RCC 7860 (cell line): Measurements from ENCODE around the gene RRAGD.

Experiments used
- DNase-seq: peaks from one replicate; pipeline ENCODE4 v3.0.0-alpha.2; 2015; ENCODE audit warnings: low spot score
- FAIRE-seq: peaks from 2 replicates; lab custom pipeline; 2012; peaks lifted over from hg19 to GRCh38; lab: Jason Lieb, UNC

Gene RRAGD

DNA sequence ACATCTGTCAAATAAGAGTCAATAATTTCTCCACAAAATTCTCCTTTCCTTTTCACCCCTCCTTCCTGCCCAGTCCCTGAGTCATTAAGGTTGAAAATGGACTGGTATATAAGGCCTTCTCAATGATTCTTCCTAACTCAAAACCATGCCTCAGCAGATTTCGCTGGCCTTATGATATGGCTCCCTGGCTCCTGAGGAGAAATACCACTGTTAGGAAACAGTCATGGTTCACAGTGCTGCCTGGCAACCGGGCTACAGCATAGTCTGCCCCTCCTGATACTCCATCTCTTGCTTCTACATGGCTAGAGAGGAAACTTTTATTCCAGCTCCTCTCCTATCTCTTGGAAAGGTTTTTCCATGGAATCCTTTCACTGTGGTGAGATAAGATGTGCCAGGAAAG, 64.2 kb downstream of the RRAGD start:
- peak; percentile 29 for DNase-seq

DNA sequence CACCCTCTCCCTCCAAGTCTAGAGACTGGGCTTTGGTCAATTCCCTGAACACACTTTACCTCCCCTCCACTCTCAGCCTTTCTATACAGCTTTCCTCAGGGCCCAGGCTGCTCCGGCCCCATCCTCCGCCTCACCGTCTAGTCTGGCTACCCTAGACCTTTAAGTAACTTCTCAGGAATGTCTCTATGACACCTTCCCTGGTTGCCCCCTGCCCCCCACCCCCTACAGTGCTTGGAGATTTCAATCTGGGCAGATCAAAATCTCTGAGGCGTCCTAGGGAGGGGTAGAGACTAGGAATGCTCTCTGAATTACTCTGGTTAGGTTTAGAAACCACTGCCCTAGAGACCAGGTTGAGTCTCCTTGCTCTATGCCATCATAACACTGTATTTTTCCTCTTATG, 65.6 kb downstream of the RRAGD start:
- no peak for FAIRE-seq
- DNase-seq, result peak; percentile 17

More for the DNA sequence above, 64.2 kb downstream of the RRAGD start:
- FAIRE-seq, result no peak

DNA sequence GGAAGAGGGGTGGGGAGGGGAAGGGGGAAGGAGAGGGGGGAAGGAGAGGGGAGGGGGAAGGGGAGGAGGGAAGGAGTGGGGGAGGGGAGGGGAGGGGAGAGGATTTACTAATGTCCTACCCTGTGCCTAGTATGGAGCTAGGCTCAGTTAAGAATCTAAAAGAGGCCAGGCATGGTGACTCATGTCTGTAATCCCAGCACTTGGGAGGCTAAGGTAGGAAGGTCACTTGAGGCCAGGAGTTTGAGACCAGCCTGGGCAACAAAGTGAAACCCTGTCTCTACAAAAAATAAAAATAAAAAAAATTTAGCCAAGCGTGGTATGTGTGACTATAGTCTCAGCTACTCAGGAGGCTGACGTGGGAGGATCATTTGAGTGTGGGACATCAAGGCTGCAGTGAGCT, 72.5 kb downstream of the RRAGD start:
- DNase-seq (peak; percentile 27), FAIRE-seq (no peak)

DNA sequence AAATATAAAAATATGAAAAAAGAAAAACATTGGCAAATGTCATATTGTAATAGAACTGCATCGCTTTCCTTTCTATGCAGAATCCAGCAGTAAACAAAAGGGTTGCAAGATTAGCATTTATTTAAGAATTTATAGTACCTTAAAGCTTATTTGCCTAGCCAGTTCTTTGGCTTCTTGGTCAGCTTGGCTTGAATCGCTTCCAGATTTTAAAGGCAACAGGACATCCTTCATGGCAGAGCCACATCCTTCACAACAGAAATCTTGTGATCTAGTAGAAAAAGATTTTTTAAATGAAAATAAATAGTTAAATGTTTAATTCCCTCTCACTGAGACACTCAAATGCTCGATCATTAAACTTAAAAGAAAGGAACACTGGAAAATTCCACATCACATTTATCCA, 76.9 kb downstream of the RRAGD start:
- FAIRE-seq (no peak), DNase-seq (no peak)

DNA sequence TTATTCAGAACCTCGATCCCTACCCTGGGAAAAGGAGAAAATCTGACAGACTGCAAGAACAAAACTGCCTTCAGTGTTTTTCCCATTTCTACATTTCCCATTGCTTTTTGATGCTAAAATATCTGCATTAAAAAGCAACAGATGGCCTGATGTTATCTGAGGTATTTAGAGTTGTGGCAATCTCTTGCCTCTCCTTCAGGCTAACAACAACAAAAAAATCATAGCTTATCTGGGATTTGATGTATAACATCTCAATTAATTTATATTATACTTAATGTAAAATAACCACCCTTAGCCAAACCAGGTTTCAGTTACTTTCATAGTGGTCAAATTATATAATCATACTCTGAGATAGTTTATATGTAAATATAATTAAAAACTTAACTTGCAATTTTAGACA, 81.2 kb downstream of the RRAGD start:
- FAIRE-seq (no peak), DNase-seq (no peak)

DNA sequence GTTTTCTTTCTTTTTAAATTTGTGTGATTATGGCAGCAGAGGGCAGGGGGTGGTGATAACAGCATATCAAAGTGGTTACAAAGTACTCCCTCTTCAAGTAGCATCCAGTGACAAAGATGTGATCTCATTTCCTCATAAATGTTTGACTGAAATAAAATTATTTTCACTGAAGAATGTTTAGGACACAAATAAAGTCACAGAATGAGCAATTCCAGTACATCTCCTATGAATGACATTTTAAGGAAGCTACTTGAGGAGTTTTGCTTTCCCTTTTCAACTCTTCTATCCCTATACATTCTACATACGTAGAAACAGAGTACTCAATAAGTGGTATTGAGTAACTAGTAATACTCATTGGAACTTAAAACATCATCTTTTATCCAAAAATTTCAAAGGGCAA, 83.1 kb downstream of the RRAGD start:
- DNase-seq, result no peak
- no peak for FAIRE-seq

DNA sequence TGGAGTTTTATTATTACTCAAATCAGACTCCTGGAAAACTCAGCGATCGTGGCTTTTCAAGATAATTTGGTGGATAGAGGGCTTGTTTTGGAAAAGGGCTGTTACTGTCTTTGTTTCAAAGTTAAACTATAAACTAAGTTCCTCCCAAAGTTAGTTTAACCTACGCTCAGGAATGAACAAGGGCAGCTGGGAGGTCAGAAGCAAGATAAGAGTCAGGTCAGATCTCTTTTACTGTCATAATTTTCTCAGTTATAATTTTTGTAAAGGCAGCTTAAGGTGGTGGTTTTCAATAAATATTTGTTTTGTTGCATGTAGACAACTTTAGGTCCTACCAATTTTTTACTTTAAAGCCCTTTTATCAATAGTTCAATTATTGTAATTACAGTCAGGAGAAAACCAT, 87.8 kb downstream of the RRAGD start:
- no peak for FAIRE-seq
- DNase-seq, result no peak

DNA sequence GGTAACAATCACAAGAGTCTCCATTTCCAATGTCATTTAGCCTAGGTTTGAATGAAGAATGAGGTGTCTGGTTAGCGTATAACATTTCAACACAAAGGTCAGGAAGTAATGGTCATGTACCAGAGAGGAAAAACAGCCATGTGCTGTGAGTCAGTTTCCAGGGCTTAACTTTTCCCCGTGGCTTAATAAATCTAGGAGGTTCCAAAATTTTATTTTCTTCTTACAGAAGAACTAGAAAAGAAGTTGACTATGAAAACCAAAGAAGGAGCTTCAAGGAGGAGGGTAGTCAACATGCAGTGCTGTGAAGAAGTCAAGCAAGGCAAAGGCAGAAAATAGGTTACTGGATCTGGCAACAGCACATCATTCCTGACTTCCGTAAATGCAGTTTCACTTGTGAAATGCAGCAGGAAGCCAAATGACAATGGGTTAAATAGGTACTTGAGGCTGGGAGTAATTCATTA, 88.5 kb downstream of the RRAGD start:
- no peak for DNase-seq
- no peak for FAIRE-seq

DNA sequence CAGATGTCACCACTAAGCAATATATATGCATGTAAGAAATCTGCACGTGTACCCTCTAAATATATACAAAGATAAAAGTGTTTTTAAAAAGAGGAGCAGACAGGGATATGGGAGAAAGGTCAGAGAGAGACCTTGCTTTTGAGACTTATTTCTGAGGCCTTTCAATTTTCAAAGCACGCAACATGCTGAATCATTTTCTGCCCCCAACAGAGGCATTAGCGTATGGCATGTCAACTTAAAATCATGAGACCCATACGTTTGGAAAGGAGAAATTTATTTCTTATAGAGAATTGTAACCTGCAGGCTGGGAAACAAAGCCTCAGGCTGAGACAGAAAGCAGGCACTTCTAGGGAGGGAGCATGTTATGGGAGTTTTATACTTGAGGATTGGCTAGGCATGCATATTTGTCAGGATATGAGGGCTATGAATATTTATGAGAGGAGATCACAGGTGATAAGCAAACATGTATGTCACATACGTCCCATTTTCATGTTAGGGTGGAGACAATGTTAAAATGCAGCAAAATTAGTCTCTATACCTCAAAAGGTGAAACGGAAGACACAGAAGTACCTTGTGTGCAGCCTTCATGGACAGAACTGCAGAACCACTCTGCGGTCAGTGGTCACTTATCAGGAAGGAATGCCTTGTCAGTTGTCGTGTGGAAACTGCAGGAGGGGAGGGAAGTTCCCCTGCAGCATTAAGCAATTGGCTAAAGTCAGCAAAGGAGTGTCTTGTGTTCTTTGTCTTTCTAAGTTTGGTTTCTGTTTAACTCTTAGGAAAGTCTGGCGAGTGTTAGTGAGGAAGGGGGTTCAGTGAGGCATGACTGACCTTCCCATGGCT, 90.7 kb downstream of the RRAGD start:
- FAIRE-seq, result no peak
- peak; percentile 16 for DNase-seq

DNA sequence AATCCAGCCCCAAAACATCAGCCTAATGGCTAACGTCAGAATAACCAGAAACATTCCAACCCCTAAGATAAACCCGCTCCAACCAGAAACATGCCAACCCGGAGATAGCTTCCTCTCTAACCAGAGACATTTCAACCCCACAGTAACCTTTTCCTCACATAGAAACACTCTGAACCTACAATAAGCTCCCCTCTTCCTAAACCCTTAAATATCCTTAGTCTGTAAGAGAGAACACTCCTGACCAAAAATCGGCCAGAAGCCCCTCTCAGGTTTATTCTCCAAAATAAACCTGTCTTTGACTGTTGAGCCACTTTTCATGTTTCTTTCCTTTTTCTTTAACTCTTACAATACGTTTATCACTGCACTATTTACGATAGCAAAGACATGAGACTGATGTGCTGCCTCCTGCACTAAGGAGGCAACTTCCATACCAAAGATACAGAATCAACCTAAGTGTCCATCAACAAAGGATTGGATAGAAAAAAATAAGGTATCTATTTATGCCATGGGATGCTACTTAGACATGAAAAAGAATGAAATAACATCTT, 92.0 kb downstream of the RRAGD start:
- DNase-seq (no peak), FAIRE-seq (no peak)

DNA sequence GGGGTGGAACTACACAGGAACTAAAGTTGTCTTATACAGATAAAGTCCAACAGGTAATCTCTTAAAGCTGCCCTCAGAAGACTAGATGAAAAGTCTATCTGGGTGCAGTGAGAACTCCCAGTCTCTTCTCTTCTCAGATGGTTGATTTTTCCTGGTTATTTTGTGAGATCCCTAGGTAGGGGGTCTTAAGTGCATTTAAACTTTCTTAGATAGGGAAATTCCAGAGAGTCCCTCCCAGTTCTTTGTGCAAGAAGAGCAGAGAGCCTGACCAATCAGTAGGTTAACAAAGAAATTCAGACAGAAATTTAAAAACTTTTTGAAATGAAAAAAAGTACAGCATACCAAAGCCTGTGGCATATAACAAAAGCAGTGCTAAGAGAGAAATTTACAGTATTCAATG, 95.0 kb downstream of the RRAGD start:
- DNase-seq (no peak), FAIRE-seq (no peak)

DNA sequence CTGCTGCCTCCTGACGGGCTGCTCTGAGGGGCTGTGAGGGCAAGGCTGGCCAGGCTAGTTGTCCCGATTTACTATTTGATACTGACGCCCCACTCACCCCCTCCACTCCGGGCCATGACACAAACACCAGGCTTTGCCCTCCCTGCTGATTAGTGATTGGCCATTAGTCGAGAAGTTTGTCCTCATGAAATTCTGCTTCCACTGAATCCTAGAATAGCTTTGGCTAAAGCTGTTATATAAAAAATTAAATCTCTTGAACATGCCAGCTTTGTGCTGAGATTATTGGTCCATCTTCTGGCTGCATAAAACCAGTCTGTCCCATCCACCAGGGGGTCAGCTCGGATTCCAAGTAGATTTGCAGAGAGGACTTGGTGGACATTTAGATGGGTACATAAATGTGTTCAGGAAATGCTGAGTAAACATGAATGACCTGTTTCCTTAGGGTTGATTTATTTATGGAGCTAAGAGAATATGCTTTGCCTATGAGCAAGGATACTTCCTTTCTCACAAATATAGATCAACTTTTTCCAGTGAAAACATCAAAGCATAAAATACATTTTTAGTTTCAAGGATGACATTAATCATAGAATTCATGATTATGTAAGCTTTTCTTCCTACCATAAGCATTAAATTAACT, 96.7 kb downstream of the RRAGD start, which contains the start of gene GABRR2:
Gene GABRR2, minus strand, starts transcription at position 51 of the 637 bp plus-strand sequence. CDS start 134 bp downstream, outside the sequence.
- DNase-seq (no peak), FAIRE-seq (no peak)

DNA sequence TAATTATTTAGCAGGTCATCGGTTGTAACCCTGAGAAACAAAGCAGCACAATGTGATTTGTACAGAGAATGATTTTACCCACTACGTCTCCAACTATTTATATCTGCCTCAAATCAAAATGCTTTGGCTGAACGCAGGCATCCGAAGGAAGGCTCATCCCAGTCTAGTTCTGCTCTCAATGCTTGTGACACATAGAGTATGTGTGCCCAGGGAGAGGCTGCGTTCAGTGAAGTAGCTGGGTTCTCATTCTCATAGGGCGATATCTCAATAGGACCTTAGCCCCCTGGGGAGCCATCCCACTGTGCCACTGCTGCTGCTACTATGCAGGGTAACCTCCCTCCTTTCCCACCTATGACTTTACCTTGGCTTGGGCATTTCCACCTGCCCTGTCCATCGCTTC, 97.4 kb downstream of the RRAGD start:
- DNase-seq, result no peak
- no peak for FAIRE-seq
